Activated CD4-positive, alpha-beta T cell treated with anti-CD3 and anti-CD28 coated beads for 48 hours (primary cell): ENCODE data around the gene SLC7A1.

Experiments used
- DNase-seq: peaks from one replicate; pipeline ENCODE4 v3.0.0-alpha.2; 2020

The SLC7A1 gene

DNA sequence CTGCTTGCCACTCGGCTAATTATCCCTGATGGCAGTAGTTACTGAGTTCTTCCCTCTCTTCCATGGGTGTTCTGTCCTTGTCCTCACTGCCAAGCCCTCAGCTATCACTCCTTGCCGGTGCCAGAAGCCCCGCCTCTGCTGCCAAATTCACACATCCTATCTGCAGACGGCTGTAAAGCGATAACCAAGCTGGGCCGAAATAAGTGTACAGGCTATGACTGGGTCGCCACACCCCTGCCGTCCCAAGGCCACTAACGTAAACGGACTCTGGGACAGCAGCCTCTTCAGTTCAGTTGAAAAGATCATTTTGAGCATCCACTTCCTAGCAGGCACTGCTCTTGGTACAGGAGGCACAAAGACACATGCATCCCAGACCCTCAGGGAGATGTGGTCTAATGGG lies 13.3 kb downstream of the SLC7A1 start:
- no peak for DNase-seq

DNA sequence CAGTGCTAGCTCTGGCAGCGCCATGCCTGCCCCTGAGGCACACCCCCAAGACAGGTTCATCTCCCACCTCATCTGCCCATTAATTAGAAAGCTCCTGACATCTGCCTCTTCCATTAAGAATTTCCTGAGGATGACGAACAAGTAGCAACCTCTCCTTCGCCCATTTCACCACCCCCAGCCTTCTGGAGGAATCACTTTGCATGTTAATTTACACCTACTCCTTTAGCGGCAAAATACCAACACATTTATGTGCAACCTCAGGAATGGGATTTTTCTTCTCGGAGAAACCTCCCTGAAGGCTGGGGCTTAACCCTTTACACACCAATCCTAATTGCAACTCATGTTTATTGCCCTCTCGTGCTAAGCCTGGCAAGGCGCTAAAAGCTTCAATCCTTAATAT lies 13.8 kb downstream of the SLC7A1 start:
- no peak for DNase-seq

DNA sequence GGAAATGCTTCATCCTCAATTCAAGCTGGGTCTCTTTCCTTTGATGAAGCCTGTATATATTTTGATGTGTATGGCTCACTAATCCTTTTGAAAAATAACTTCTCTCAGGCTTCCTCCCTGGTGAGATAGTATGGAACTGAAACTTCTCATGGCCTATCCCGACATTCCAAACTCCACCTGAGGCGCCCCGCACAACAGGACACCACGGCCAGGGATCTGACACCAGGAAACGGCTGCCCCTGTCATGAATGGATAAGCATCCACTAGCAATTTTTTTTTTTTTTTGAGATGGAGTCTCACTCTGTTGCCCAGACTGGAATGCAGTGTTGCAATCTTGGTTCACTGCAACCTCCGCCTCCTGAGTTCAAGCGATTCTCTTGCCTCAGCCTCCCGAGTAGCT lies 16.4 kb downstream of the SLC7A1 start:
- DNase-seq, result no peak

DNA sequence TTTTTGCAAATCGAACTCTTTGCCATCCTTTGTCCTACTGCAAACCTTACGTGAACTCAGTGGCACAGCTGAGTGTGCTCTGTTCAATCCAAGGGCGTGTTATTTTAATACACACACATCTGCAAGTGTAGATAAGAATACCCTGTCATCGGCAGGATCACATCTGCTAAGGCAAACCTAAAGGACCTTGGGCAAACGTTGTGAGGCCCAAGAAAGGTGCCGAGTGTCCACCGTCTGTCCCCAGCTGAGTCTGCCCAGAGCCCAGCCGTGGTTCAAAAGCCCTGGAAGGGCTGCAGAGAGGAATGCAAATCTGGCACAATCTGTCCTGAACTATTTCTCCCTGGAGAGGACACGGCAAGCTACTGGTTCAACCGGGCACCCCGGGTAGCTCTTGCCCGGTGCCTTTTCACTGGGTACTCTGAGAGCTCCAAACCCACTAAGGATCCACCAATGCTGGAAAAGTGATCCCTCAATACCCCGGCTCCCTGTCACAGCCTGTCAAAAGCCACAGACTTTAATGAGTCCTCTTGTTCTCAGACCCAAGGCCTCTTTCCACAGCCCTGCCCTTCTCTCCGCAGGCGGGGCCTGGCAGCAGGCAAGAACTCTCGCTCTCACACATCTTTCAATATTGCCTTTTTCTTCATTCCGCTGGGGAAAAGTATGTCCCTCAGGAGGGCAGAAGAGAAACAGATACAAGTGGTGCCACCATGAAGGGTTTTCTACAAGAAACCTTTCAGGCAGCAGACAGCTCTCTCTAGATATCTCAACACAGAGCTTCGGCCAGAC lies 17.0 kb downstream of the SLC7A1 start:
- DNase-seq, result no peak

DNA sequence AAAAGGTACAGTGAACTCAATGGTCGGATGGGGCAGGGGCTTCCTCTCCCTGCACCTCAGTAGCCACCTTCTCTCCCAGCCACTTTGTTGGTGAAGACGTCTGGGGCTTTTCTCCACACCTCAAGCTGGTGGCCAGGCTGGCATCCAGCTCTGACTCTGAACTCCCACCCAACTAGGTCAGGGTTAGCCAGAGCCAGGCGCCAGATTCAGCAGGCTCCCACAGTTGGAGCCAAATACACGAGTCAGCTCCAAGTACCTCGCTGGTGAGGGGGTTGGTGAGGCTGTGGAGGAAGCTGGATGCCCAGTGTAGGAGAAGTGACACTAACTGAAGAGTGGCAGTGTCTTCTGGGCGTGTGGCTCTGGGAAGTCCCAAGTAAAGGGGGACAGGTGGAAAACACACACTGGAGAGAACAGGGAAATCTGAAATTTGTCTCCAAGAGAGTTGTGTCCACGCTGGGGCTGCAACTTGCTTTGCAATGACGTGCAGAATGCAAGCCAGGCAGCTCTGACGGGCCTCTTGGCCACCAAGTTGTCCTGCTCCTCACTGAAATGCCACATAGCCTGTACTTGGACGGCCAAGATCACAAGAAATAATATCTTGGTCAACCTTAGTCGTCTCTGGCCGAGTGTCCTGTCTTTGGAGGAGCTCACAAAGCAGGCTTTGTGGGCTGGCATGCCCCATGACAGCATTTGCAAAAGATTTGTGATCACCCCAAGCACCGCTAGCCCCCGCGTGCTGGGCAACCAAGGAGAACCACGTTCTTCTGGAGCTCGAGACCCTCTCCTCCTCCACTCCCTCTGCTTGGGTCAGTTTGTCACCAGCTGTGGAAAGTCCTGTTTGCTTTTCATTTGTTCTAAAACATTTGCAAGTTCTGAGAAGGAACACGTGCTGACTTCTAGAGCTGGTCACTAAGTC lies 18.1 kb downstream of the SLC7A1 start:
- no peak for DNase-seq

DNA sequence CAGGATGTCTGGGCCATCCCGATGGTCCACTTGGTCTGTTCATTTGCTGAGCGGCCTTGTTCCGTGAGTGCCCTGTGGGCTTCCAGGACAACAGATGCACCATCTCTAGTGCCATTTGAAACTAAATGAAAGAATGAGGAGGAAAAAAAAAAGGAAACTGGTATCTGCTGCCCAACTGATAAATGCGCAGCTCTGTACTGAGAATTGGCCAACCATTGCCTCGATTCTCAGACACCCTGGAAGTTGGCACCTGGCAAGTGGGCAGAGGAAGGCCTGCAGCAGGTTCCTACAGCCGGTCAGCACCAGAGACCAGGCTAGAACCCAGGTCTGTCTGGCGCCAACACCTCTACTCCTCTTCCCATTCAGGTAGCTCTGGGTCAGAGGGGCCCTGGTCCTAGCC lies 18.9 kb downstream of the SLC7A1 start:
- no peak for DNase-seq

DNA sequence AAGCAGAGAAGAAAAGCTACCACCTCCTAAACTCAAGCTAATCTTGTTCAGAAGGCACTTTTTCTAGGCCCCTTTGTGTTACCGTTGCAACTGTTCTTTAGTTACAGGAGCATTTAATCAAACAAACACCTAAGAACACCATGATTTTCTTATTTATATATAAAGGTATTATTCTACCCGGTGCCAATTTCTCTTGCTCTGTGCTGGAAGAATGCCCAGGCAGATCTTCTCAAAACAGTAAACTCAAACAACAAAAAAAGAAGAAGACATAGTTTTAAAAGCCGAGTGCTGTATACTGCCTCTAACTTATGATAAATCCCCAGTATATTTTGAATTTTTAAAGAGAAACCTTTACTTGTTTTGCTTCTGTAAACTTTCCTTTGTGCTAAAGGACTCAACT lies 20.4 kb downstream of the SLC7A1 start:
- DNase-seq, result no peak

DNA sequence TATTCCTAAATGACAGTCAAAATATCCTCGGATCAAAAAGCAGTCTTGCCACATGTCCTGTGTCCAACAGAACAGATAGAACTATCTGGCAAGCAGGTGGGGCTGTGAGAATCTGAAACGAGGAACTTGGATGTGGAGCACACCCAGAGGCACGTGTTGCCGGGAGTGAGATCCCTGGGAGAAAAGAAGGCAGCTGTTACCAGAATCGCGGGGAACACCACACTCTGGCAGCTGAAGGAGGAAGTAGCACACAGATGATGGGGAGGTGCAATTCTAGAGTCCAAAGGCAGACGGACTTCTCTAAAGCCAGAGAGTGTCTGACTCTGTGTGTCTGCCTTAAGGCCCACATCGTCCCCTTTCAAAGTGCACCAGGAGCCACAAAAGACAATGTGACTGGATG lies 22.3 kb downstream of the SLC7A1 start:
- DNase-seq, result no peak

DNA sequence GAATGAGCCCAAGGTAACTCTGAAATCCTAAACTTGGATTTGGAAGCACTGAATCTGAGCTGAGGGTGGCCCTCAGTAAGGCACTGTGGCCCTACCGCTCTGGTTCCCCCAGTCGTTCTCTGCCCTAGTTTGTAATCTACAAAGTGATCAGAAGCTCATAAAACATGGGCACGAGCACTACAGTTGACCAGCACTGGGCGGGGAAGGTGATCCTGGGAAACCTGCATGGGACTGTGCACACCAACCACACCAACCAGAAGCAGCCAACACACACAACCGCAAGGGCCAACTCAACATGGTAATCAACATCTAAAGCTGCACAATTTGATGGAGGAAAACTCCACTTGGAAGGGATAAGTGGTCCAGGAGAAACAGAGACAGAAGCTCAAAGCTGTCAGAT lies 22.9 kb downstream of the SLC7A1 start:
- no peak for DNase-seq

DNA sequence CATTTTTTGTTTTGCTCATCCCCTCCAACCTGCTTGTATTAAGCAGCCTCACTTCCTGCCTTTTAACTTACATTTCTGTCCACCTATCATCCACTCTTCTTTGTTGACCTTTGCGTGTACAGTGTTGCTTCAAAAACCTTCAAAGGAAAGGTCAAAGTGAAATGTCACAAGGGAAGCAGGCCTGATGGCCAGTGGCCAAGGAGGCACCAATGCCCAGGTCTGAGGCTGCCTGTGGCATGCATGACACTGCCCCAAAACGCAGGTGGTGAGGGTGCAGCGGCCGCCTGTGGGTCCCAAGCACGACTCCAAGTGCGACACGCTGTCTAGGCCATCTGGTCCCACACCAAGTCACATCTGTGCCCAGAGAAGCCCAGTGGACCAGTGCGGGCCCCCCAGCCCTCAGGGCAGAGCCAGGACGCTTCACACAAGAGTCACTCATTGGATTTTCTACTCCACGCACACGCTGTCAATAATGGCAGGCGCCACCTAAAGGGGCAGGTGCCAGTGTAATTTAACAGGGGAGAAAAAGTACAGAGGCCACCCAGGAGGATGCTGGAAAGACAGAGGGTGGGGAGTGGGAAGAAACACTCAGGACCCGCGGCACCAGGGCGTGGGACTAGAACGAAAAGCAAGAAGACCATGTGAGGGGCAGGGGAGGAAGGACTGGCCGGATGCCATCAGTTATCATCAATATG lies 23.5 kb downstream of the SLC7A1 start:
- no peak for DNase-seq

DNA sequence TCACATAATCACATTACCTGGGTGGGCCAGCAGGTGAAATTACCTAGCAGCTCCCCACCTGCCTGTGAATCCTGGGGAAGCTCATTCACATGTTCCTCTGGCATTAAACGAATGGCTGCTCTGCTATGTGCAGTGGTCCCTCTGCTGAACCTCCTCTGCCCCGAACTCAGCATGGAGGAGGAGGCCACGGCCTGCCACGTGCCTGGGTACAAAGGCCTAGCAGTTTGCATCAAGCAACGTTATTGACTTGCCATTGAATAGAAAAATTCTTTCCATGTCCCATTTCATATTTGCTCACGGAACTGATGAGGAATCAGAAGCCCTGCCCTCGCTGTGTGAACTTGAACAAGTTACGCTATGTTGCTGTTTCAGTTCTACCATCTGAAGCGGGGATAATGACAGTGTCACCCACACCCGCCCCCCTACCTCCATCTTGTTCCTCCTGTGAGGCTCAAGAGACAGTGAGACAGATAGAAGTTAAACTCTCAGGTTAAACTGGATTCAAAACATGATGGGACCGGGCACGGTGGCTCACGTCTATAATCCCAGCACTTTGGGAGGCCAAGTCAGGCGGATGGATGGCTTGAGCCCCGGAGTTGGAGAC lies 25.3 kb downstream of the SLC7A1 start:
- DNase-seq, result no peak

DNA sequence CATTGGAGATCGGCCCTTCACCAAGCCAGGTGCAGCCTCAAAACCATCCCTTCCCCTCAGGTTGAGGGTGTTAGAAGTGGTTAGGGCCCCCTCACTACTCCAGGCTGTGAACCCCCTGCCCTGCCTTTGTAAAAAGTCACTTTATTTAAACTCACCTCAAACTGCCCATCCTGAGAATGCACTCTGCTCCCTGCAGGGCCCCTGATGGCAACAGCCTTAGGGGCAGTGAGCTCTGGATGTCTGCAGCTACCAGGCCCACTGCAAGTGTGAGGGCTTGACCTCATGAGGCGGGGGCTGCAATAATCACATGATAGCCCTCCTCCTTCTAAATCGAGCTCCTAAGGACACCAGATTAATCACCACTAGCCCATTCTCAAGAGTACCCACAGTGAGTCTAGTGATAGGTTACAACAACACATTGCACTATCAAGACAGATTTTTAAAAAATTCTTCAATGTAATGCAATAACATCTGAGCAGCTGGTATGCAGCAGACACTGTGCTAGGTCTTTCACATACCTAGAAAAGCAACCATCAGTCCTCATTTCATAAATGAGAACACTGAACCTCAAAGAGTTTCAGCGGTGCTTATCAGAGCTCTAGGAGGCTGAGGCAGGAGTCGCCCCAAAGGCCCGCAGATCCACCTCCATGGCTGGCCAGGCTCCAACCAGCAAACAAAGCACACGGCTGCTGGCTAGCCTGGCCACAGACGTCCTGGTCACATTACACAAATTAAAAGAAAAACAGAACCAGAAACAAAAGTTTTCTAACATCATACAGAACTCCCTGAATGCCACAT lies 26.0 kb downstream of the SLC7A1 start:
- DNase-seq, result no peak

DNA sequence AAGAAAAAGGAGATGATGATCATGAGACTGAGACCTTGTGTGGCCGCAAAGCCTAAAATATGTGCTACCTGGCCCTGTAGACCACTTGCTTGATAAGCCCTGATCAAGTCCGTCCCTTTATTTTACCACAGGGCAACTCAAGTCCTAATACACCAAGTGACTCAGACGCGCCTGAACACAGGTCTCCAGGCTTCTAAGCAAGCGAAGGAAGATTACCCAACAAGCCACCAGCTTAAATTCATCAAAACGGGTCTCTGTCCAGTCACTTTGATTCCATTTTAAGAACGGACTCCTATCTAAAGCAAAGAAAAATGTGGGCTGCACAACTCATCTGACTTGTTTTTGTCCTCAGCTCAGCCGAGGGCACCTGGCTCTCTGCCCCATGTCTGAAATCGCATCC lies 26.8 kb downstream of the SLC7A1 start:
- no peak for DNase-seq

DNA sequence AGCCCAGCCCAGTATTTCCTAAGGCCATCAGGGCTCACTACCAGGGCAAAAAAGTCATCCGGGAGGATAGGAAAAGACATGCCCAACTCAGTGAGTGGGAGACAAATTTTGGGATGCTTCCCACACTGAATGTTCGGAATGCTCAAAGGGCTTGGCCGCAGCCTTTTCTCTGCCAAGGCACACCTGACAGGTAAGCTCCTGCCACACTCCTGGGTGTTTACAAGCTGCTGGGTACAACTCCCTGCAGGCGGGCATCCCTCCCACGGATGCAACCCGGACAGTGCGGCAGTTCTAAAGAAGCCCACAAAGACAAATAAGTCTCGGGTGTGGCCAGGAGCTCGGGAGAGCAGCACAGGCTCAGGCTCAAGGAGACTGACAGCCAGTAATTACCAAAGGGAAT lies 28.1 kb downstream of the SLC7A1 start:
- no peak for DNase-seq

DNA sequence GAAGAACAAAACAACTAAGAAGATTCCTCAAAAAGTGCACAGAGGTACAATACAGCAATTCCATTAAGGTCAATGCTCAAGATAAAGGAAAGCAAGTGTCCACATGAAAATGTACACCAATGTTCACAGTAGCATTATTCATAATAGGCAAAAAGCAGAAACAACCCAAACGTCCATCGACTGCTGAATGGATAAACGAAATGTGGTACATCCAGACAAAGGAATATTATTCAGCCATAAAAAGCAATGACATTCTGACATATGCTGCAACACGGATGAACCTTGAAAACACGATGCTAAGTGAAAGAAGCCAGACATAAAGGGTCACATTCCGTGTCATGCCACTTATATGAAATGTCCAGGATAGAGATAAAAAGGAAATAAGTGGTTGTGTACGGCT lies 29.3 kb downstream of the SLC7A1 start:
- no peak for DNase-seq

DNA sequence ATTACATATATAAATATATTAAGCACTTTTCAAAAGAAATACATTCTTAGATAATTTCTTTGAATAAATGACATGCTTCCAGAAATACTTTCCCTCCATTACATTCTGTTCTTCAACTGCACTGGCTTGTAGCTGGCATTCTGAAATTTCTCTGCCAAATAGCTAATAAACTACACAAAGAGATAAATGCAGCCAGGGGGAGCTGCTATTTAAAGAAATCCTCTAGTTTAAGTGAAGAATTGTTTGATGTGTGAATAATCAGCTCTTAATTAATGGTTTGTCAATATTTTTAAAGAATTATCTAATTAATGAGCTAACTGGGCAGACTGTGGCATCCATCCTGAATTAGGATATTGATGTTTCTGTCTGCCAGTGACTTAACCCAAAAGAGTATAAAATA lies 30.7 kb downstream of the SLC7A1 start:
- no peak for DNase-seq

DNA sequence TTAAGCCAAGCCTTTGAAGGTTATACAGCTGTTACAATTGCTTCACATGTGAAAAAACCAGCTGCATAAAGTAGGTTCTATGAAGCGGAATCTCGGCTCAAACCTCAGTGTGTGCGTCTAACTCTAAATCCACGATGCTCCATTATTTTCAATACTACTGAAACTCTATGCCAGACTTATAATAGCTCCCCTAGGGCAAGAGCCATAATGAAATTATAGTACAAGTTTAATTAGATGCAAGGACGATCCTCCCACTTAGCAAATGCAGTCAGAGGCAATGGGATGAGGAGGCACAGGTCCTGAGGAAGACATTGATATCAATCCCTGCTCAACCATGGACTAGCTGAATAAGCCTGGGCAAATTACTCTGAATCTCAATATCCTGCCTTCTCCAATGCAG lies 31.1 kb downstream of the SLC7A1 start:
- DNase-seq, result no peak

DNA sequence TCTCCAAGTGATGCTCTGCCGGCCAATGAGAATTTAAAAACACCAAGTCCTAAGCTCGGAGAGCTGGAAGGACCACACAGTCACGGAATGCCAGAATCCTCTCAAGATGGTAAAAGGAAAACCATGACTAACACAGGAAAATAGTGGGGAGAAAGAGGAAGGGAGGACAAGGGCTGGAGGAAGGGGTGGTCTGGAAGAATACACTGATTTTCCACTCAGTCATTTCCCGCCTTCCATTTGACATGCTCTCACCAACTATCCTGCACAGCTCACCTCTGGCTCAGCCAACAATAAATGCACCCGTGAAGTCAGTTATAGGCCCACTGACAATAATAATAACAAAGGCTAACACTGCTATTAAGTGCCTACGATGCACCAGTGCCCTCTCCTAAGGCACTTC lies 31.5 kb downstream of the SLC7A1 start:
- DNase-seq, result no peak

DNA sequence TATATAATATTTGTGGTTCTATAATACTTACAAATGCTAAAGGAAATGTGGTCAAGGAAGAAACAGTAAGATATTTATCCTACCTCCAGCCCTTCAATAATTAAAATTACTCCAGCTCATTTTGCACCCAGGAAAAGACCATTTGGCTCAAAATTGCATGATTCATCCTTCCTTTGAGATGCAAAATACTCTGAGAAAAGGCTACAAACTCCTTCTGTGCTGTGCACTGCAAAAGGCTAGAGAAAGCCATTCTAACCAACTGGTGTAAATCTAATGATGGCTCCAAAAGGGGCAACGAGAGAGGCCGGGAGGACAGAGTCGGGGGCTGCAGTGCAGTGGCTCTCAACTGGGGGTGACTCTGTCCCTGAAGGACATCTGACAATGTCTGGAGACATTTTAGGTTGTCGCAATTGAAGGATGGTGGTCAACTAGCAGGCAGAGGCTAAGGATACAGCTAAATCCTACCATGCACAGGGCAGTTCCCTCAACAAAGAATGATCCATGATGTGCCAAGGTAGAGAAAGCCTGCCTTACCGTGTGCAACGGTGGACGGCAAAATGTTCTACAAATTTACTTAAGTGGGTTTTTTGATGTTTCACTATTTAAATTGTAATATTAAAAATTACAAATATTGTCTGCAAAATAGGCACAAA lies 32.6 kb downstream of the SLC7A1 start:
- no peak for DNase-seq

DNA sequence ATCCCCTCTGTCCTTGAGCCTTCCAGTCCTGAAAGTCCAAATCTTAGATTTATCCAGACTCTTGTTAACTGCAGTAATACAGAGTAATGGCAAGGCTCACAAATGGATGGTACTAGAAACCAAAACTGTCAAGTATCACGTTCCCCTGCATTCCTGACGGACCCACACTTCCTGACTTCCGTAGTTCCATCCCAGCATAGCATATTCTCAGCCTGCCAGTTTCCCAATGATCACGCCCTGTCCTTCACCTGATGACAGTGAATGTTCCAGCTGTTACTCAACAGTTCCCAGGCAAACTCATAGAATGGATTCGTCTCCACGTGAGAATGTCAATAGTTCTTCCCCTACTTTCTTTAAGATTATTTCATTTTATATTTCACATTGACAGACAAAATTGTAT lies 33.6 kb downstream of the SLC7A1 start:
- DNase-seq, result no peak

DNA sequence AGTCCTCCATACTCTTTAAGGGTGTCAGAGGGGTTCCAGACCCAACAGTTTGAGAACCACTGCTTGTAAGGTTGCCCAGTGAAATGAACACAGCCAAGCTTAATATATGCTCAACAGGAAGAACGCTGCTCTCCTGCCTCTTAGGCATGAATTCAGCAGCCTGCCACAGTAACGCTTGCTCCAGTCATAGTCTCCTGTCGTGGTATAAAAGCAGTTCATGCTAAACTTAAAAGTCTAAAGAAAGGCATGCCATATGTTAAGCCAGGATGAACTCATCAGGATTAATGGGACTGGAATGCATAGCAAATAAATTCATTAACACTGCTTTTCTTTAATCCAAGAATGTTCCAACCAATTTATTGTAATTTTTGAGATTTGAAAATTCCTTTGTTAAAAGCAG lies 38.7 kb downstream of the SLC7A1 start:
- no peak for DNase-seq

DNA sequence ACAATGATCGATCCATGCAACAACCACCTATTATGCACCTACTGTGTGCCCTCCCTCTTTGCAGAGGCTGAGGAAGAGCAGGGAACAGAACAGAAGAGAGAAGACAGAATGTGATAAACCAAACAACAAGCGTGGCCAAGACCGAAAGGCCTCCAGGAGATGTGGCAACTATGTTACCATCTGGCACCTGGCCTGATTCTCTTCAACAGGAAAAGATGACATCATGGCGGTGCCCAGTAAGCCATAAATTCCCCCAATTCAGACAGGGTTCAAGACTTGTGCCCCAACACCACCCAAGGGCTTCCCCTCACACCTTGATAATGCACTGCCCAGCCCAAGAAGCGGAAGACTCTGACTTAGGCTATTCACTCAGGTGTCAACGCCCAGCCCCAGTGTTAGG lies 44.3 kb downstream of the SLC7A1 start:
- no peak for DNase-seq
